Spleen (tissue), 11 donors: ENCODE results near the gene MAN2B1. TPM values are rescaled to one million over a fixed set of nuclear protein-coding genes. Genes with fewer than 3 reads are reported as not detected.

Experiments
- DNase-seq: peaks from one replicate; pipeline ENCODE4 v3.0.0-alpha.2; 2020
- H3K27ac ChIP-seq, 8 donors: fragments of 200-600 bp; sonication (generic) in 7 of 8; 1 replicate in 4 of 8; 2 replicates in 4 of 8; pipeline versions ENCODE4 v1.5.0 to v1.8.0; 2016 to 2021; ENCODE audit warnings: inconsistent platforms in 4 of 8, mild to moderate bottlenecking in 4 of 8, moderate library complexity in 1 of 8
- H3K27me3 ChIP-seq, 7 donors: fragments of 200-600 bp; sonication (generic) in 6 of 7; replicated peaks in 1 of 7; 1 replicate in 4 of 7; 2 replicates in 3 of 7; pipeline versions ENCODE4 v1.5.0 to v1.8.0; 2016 to 2021; ENCODE audit warnings: inconsistent platforms in 3 of 7, mild to moderate bottlenecking in 1 of 7
- H3K36me3 ChIP-seq, 6 donors: fragments of 200-600 bp; sonication (generic) in 5 of 6; 1 replicate in 4 of 6; 2 replicates in 2 of 6; pipeline versions ENCODE4 v1.5.0 to v1.8.0; 2016 to 2021; ENCODE audit warnings: inconsistent platforms in 2 of 6
- H3K4me1 ChIP-seq, 6 donors: fragments of 200-600 bp; sonication (generic) in 5 of 6; 1 replicate in 3 of 6; 2 replicates in 3 of 6; pipeline versions ENCODE4 v1.5.0 to v1.8.0; 2016 to 2021; ENCODE audit warnings: inconsistent platforms in 3 of 6
- H3K4me3 ChIP-seq, 8 donors: fragments of 200-600 bp; sonication (generic) in 7 of 8; 1 replicate in 4 of 8; 2 replicates in 4 of 8; pipeline versions ENCODE4 v1.5.0 to v1.8.0; 2016 to 2021; ENCODE audit warnings: inconsistent platforms in 4 of 8, mild to moderate bottlenecking in 4 of 8, moderate library complexity in 2 of 8
- H3K9me3 ChIP-seq, 8 donors: fragments of 200-600 bp; sonication (generic) in 7 of 8; 1 replicate in 4 of 8; 2 replicates in 4 of 8; pipeline versions ENCODE4 v1.5.0 to v1.8.0; 2016 to 2021; ENCODE audit warnings: inconsistent platforms in 4 of 8
- POLR2A ChIP-seq, 3 donors: fragments of 450-650 bp; IDR thresholded peaks; one replicate each; pipeline ENCODE4 v1.5.1; 2017; ENCODE audit warnings: antibody characterized with exemption in 3 of 3, mild to moderate bottlenecking in 1 of 3
- POLR2AphosphoS5 ChIP-seq, 3 donors: sonication (generic); formaldehyde crosslinking; IDR thresholded peaks; one replicate each; pipeline ENCODE4 v1.5.1; 2017; ENCODE audit warnings: antibody characterized with exemption in 3 of 3
- WGBS, 5 donors: extraction: QIAGEN DNeasy Blood & Tissue Kit in 3 of 5; methylation state at CpG; one replicate each; pipeline versions ENCODE4 v1.1.5 to v1.1.7; 2013 to 2018; 5-methylcytosine and 5-hydroxymethylcytosine counted together
- intact Hi-C: fragments of 100-400 bp; cut with DNase I; formaldehyde crosslinking; loops from one replicate; pipeline ENCODE4 v1.15.0; 2023; ENCODE audit warnings: low total_unique reads
- polyA plus RNA-seq, 3 donors: library from polyadenylated mRNA; stranded (reverse); fragments of 200-250 nt; gene quantifications; one replicate each; pipeline ENCODE4 v1.2.1, GENCODE V29; 2013
- total RNA-seq, 7 donors: library from RNA; depleted of rRNA in 3 of 7; stranded (reverse); fragments of >200 nt in 3 of 7; fragmentation: NEBNext Ultra II Directional in 4 of 7; extraction: Animal tissue kit (Norgen Biotek cat#: 25700) in 4 of 7; gene quantifications; one replicate each; pipeline versions ENCODE4 v1.1.0 to v1.2.1, GENCODE V29; 2016 to 2021
- TF ChIP-seq, protein P1 (sequence below), 11 experiments: fragments of 200-600 bp in 7 of 11; fragments of 450-650 bp in 4 of 11; sonication (generic) in 4 of 11; IDR thresholded peaks in 8 of 11; conservative IDR thresholded peaks in 3 of 11; 1 replicate in 7 of 11; 2 replicates in 4 of 11; pipeline versions ENCODE4 v1.4.0 to v1.8.0; 2016 to 2021; ENCODE audit warnings: antibody characterized with exemption in 11 of 11, inconsistent platforms in 4 of 11, mild to moderate bottlenecking in 1 of 11
- donor health status: healthy with polysubstance abuse.
- donor health status: DM: no; HTN: no; CAD: no; lungs with moderate emphysema.
- donor health status: DM: no; HTN: no; CAD: no.
- donor health status: Bipolar disorder and iron deficiency.
- donor health status: healthy.
- donor health status: DM: no; HTN: no; CAD: no.
- donor health status: DM: yes; HTN: yes; CAD: no.

The MAN2B1 gene
- total and polyA plus RNA-seq, 10 donors, result 50.6 to 288 (median 190) TPM

DNA sequence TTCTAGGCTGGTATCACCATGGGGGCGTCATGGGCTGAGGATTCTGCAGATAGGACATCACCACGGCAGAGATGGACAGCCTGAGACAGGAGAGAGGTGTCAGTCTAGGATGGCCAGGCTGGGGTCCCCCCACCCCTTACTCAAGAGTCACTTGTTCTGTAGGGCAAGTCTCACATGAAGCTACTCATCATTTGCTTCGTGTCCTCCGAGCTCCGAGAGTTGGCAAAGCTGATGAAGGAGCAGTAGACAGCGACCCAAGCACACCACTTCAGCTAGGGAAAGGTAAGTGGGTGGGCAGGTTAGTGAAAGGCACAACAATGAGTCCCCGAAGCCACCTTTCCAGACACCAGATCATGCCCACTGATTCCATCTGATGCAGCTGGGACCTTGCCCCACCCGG, 1.8 kb upstream of the MAN2B1 start:
- TF ChIP-seq, protein P1, sequence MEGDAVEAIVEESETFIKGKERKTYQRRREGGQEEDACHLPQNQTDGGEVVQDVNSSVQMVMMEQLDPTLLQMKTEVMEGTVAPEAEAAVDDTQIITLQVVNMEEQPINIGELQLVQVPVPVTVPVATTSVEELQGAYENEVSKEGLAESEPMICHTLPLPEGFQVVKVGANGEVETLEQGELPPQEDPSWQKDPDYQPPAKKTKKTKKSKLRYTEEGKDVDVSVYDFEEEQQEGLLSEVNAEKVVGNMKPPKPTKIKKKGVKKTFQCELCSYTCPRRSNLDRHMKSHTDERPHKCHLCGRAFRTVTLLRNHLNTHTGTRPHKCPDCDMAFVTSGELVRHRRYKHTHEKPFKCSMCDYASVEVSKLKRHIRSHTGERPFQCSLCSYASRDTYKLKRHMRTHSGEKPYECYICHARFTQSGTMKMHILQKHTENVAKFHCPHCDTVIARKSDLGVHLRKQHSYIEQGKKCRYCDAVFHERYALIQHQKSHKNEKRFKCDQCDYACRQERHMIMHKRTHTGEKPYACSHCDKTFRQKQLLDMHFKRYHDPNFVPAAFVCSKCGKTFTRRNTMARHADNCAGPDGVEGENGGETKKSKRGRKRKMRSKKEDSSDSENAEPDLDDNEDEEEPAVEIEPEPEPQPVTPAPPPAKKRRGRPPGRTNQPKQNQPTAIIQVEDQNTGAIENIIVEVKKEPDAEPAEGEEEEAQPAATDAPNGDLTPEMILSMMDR (IDR thresholded peaks at IDR 0.05 in 8 of 11, conservative IDR thresholded peaks at IDR 0.05 in 3 of 11), result no peak
- TF ChIP-seq POLR2AphosphoS5 (IDR thresholded peaks at IDR 0.05), result no peak
- TF ChIP-seq POLR2A (IDR thresholded peaks at IDR 0.05), result no peak
- intact Hi-C loops, result no loop called here
- peaks cover 33 to 93% (median 68%) of the 10 kb centered on the region in 6 donors for H3K4me1 ChIP-seq

DNA sequence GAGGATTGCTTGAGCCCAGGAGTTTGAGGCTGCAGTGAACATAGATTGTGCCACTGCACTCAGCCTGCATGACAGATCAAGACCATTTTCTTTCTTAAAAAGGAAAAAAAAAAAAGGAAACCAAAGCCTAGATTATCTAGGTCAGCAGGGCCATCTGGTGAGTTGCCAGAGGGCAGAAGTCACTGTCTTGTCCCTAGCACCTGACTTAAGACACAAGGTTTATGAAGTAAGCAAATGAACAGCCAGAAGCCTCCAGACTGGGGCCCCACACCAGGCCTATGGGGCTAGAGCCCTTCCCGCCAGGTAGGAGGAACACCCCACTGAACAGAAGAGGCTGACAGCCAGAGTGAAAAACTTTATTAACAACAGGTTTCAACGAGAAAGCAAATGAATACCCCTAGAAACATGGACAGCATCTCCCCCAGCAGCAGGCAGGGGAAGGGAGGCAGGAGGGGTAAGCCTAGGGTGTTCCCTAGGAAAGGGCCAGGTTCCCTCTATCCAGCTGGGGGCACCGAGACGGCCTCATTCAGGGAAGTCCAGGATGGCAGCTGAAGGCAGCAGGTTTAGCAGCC, 1.3 kb upstream of the MAN2B1 start:
- intact Hi-C loops, result no loop called here
- H3K9me3 ChIP-seq, result no peaks in the 10 kb centered on the region
- H3K27me3 ChIP-seq, result no peaks in the 10 kb centered on the region
- H3K27ac ChIP-seq, result peak overlapping the region in 4 of 8 donors; percentile 88 to 96 (median 93)
- peak overlapping the region in 4 of 8 donors; percentile 77 to 98 (median 88) for H3K4me3 ChIP-seq
- peaks cover 33 to 90% (median 68%) of the 10 kb centered on the region in 6 donors for H3K4me1 ChIP-seq
- 76 to 88% (median 85%) methylated on average over 4 of the region's 4 CpGs for WGBS, 5 donors
- H3K36me3 ChIP-seq, result peaks cover 0 to 40% (median 30%) of the 10 kb centered on the region in 6 donors
- DNase-seq, result no peak
- TF ChIP-seq, protein P1 (IDR thresholded peaks at IDR 0.05 in 8 of 11, conservative IDR thresholded peaks at IDR 0.05 in 3 of 11), result no peak
- no peak for TF ChIP-seq POLR2AphosphoS5 (IDR thresholded peaks at IDR 0.05)
- no peak for TF ChIP-seq POLR2A (IDR thresholded peaks at IDR 0.05)

More for the DNA sequence above, 1.8 kb upstream of the MAN2B1 start:
- DNase-seq, result no peak
- Histone ChIP-seq H3K27me3 (no peaks in the 10 kb centered on the region), H3K27ac (peak overlapping the region in 5 of 8 donors; percentile 91 to 97 (median 96)), H3K36me3 (peaks cover 0 to 40% (median 30%) of the 10 kb centered on the region in 6 donors), H3K9me3 (no peaks in the 10 kb centered on the region), H3K4me3 (peak overlapping the region in 7 of 8 donors; percentile 77 to 98 (median 94))
- WGBS, 5 donors, result 73 to 86% (median 81%) methylated on average over 8 of the region's 8 CpGs

DNA sequence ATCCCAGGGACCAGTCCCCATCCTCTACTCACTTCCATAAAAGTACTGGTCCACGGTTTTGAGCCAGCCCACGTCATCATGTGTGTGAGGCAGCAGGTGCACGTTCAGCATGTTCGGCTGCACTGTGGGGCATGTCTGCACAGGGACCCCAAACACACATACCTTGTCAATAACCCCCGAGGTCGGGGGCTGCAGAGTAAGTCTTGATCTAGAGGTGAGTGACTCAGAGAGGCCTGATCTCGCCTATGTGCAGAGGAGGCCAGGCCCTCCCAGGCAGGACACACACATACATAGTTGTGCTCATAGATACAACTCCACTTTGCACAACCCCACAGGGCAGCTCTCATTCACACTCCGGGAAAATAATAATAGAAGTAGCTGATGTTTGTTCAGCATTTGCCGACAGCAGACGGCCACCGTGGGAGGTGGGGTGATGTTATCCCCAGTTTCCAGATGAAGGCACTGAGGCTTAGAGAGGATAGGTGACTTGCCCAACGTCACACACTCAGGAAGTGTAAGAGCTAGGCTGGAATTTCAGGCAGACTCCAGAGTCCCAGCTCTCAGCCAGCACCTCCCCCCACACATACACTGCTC, 774 bp downstream of the MAN2B1 start:
- Histone ChIP-seq H3K4me3 (peak overlapping the region; percentile 68 to 98 (median 82)), H3K36me3 (peaks cover 0 to 53% (median 43%) of the 10 kb centered on the region in 6 donors), H3K4me1 (peaks cover 33 to 70% (median 57%) of the 10 kb centered on the region in 6 donors), H3K27me3 (no peaks in the 10 kb centered on the region), H3K27ac (peak overlapping the region; percentile 76 to 92 (median 86)), H3K9me3 (no peaks in the 10 kb centered on the region)
- 21 to 32% (median 27%) methylated on average over 8 to 12 of the region's 12 CpGs for WGBS, 5 donors
- TF ChIP-seq POLR2A (IDR thresholded peaks at IDR 0.05), result no peak
- no peak for TF ChIP-seq POLR2AphosphoS5 (IDR thresholded peaks at IDR 0.05)
- TF ChIP-seq, protein P1 (IDR thresholded peaks at IDR 0.05 in 8 of 11, conservative IDR thresholded peaks at IDR 0.05 in 3 of 11), result no peak
- DNase-seq, result peak; percentile 81
- intact Hi-C loops, result no loop called here

DNA sequence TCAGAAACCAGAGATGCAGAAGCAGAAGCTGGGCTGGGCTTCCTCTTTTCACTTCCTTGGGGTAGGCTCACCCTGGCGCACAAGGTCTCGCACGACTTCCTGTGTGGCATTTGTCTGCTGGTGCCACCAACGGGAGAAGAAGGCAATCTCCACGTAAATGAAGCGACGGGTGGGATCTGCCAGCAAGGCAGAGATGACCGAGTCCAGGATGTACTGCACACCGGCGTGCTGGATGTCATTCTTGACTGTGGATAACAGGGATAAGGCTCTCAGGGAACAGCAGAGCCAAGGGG, 1.3 kb downstream of the MAN2B1 start:
- WGBS, 5 donors, result 12 to 41% (median 31%) methylated on average over 10 of the region's 10 CpGs
- DNase-seq, result peak; percentile 93
- Histone ChIP-seq H3K4me1 (peaks cover 27 to 64% (median 52%) of the 10 kb centered on the region in 6 donors), H3K9me3 (no peaks in the 10 kb centered on the region), H3K27ac (peak overlapping the region; percentile 19 to 92 (median 86)), H3K36me3 (peaks cover 0 to 58% (median 49%) of the 10 kb centered on the region in 6 donors), H3K27me3 (no peaks in the 10 kb centered on the region), H3K4me3 (peak overlapping the region; percentile 68 to 98 (median 82))
- intact Hi-C loops, result no loop called here
- no peak for TF ChIP-seq POLR2A (IDR thresholded peaks at IDR 0.05)
- TF ChIP-seq POLR2AphosphoS5 (IDR thresholded peaks at IDR 0.05), result peak in 2 of 3 donors; percentile 79 to 81
- TF ChIP-seq, protein P1 (IDR thresholded peaks at IDR 0.05 in 8 of 11, conservative IDR thresholded peaks at IDR 0.05 in 3 of 11), result no peak
